Endothelial cell of umbilical vein (primary cell): ENCODE data around the gene MTR. TPM values are rescaled to one million over a fixed set of nuclear protein-coding genes. Genes with fewer than 3 reads are reported as not detected.

Experiments
- BruUV-seq: library from RNA; stranded (reverse); fragments of 400-500 nt; replicated peaks from 2 replicates; lab custom pipeline; 2021; lab: Mats Ljungman, UMichigan
- CTCF ChIA-PET: fragments of 300-600, 350-600 bp; sonication (Branson Sonifier 250); formaldehyde crosslinking; loops from one replicate; lab custom pipeline; 2021; ENCODE audit warnings: antibody characterized with exemption, inconsistent platforms; lab: Charles Lee
- POLR2A ChIA-PET: fragments of 300-600, 350-600 bp; sonication (Branson Sonifier 250); formaldehyde crosslinking; loops from one replicate; lab custom pipeline; 2021; ENCODE audit warnings: antibody characterized with exemption, inconsistent platforms; lab: Charles Lee
- DNase-seq: peaks from one replicate; pipeline ENCODE4 v3.0.0-alpha.2; 2011; ENCODE audit warnings: low read depth, low spot score
- FAIRE-seq: peaks from 2 replicates; lab custom pipeline; 2011; peaks lifted over from hg19 to GRCh38; lab: Jason Lieb, UNC
- H2AFZ ChIP-seq: 2 replicates; pipeline ENCODE4 v1.6.0; 2012; ENCODE audit warnings: low read depth, low read length, control low read depth, inconsistent platforms
- H3K27ac ChIP-seq: 2 replicates; pipeline ENCODE4 v1.5.1; 2011; ENCODE audit warnings: low read depth, mild to moderate bottlenecking, control low read depth, low read length, moderate library complexity; ENCODE audit not compliant: insufficient read depth
- H3K27me3 ChIP-seq, 2 experiments: 2 replicates each; pipeline versions ENCODE4 v1.6.0 to v1.6.1; 2011; ENCODE audit warnings: low read length in 2 of 2, mixed read lengths in 1 of 2; ENCODE audit not compliant: control insufficient read depth in 2 of 2, insufficient read depth in 2 of 2
- H3K36me3 ChIP-seq, 2 experiments: 2 replicates in 1 of 2; 3 replicates in 1 of 2; pipeline ENCODE4 v1.5.1; 2011; ENCODE audit warnings: low read length in 2 of 2, mild to moderate bottlenecking in 1 of 2, moderate library complexity in 1 of 2; ENCODE audit not compliant: control insufficient read depth in 2 of 2, insufficient read depth in 2 of 2; ENCODE audit errors: extremely low read depth in 1 of 2
- H3K4me1 ChIP-seq: 3 replicates; pipeline ENCODE4 v1.5.1; 2011; ENCODE audit warnings: mild to moderate bottlenecking, low read length; ENCODE audit not compliant: control insufficient read depth, insufficient read depth; ENCODE audit errors: extremely low read depth
- H3K4me2 ChIP-seq: 2 replicates; pipeline ENCODE4 v1.6.1; 2011; ENCODE audit warnings: low read length, control low read depth, mixed read lengths; ENCODE audit not compliant: insufficient read depth
- H3K4me3 ChIP-seq, 3 experiments: fragments of 200-600 bp in 1 of 3; sonication (generic), shearing (Covaris generic) in 1 of 3; replicated peaks in 1 of 3; 2 replicates each; pipeline ENCODE4 v1.5.1; 2011 to 2016; ENCODE audit warnings: control low read depth in 3 of 3, low read length in 3 of 3, mild to moderate bottlenecking in 2 of 3, inconsistent platforms in 1 of 3, low read depth in 1 of 3, moderate library complexity in 1 of 3; ENCODE audit not compliant: insufficient read depth in 1 of 3
- H3K79me2 ChIP-seq: 2 replicates; pipeline ENCODE4 v1.6.0; 2012; ENCODE audit warnings: low read length, inconsistent platforms; ENCODE audit not compliant: control insufficient read depth, insufficient read depth
- H3K9ac ChIP-seq: replicated peaks from 2 replicates; pipeline ENCODE3; 2011; ENCODE audit warnings: low read length, control low read depth; ENCODE audit not compliant: insufficient read depth; ENCODE audit errors: extremely low read depth
- H3K9me1 ChIP-seq: replicated peaks from 3 replicates; pipeline ENCODE4 v1.6.0; 2011; ENCODE audit warnings: mild to moderate bottlenecking, low read length; ENCODE audit not compliant: control insufficient read depth, insufficient read depth; ENCODE audit errors: extremely low read depth
- H3K9me3 ChIP-seq: replicated peaks from 2 replicates; pipeline ENCODE4 v1.5.1; 2012; ENCODE audit warnings: low read length, inconsistent platforms; ENCODE audit not compliant: control insufficient read depth, insufficient read depth
- H4K20me1 ChIP-seq: replicated peaks from 2 replicates; pipeline ENCODE3; 2011; ENCODE audit warnings: mild to moderate bottlenecking, low read length; ENCODE audit not compliant: control insufficient read depth, insufficient read depth; ENCODE audit errors: extremely low read depth
- CTCF ChIP-seq, 2 donors: IDR thresholded peaks; 1 replicate in 1 of 2; 2 replicates in 1 of 2; pipeline ENCODE4 v1.5.1; 2011; ENCODE audit warnings: low read length in 2 of 2, mild to moderate bottlenecking in 2 of 2, moderate library complexity in 2 of 2, control low read depth in 1 of 2, inconsistent platforms in 1 of 2, low read depth in 1 of 2; ENCODE audit not compliant: insufficient read depth in 1 of 2; ENCODE audit errors: extremely low read depth in 1 of 2
- EZH2 ChIP-seq: IDR thresholded peaks from 2 replicates; pipeline ENCODE4 v1.6.1; 2012; ENCODE audit warnings: borderline replicate concordance, low read depth, mild to moderate bottlenecking, moderate library complexity, low read length, inconsistent platforms; ENCODE audit not compliant: severe bottlenecking
- JUN ChIP-seq: IDR thresholded peaks from 2 replicates; pipeline ENCODE4 v1.6.1; 2011; ENCODE audit warnings: borderline replicate concordance, low read depth; ENCODE audit not compliant: insufficient read length, insufficient read depth
- MAX ChIP-seq: IDR thresholded peaks from 2 replicates; pipeline ENCODE4 v1.6.1; 2011; ENCODE audit not compliant: insufficient read depth, insufficient read length
- MYC ChIP-seq: IDR thresholded peaks from one replicate; pipeline ENCODE4 v1.6.1; 2011; ENCODE audit warnings: mild to moderate bottlenecking, low read depth, low read length
- POLR2A ChIP-seq: IDR thresholded peaks from 2 replicates; pipeline ENCODE4 v1.6.1; 2012; ENCODE audit warnings: low read depth, mild to moderate bottlenecking, control low read depth, low read length
- POLR2AphosphoS5 ChIP-seq: IDR thresholded peaks from 2 replicates; pipeline ENCODE4 v1.6.1; 2012; ENCODE audit warnings: low read depth, mild to moderate bottlenecking, control low read depth, low read length, moderate library complexity; ENCODE audit not compliant: insufficient read depth
- dilution Hi-C: fragments of 300-500 bp; cut with MboI; formaldehyde crosslinking; loops from one replicate; pipeline ENCODE4 v1.15.0; 2019; ENCODE audit warnings: low sequenced_read_pairs; ENCODE audit not compliant: extremely low pct_ligation_motif_present
- intact Hi-C: fragments of 100-400 bp; cut with micrococcal nuclease; formaldehyde crosslinking; loops from one replicate; pipeline ENCODE4 v1.10.0; 2022
- polyA plus RNA-seq, 4 experiments: library from polyadenylated mRNA; depleted of rRNA in 3 of 4; stranded (reverse) in 3 of 4; unstranded in 1 of 4; fragments of >200 nt; gene quantifications; 2 replicates each; pipeline versions ENCODE4 v1.2.1 to v1.2.3, GENCODE V29; 2011 to 2012; ENCODE audit warnings: missing spikeins in 1 of 4
- total RNA-seq: library from RNA; stranded (reverse); gene quantifications from 2 replicates; pipeline ENCODE4 v1.2.3, GENCODE V29; 2021

Gene MTR
- total and polyA plus RNA-seq, 2 donors (not counting 3 experiments of a cell fraction or from before 2014, with no cell fraction given) = 6.7 to 45.2 TPM

DNA sequence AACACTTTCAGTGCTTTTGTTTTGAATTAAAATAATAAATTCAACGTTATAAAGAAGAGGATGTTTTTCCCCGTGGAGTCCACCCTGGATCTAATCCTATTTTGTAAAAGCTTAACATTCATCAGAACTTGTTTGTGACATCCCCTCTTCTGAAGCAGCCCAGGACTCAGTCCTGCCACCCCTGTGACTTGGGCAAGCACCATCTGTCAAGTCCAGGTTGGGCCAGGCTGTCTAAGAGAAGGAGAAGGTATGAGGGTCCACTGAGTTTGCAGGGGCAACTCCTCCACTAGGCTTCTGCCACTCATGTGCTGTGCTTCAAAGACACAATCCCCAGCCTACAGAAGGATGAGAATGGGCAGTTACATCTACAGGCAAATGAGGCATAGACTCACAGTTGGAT is 149.5 kb downstream of the MTR start:
- POLR2A ChIA-PET = no interaction called here
- TF ChIP-seq MAX (no peak), MYC (no peak), CTCF (IDR thresholded peaks at IDR 0.05; ENCODE audit: extremely low read depth in 1 of 2, insufficient read depth in 1 of 2, low read depth in 1 of 2, low read length in 2 of 2) (no peak), EZH2 (no peak), JUN (no peak), POLR2AphosphoS5 (no peak), POLR2A (no peak)
- intact Hi-C loops = no loop called here
- no peaks in the 10 kb centered on the region for H3K36me3 ChIP-seq
- CTCF ChIA-PET = no interaction called here
- dilution Hi-C loops = no loop called here
- no peaks in the 10 kb centered on the region for H3K9me1 ChIP-seq
- no peaks in the 10 kb centered on the region for H3K79me2 ChIP-seq
- no TSS peak for BruUV-seq
- H3K27ac ChIP-seq = no peak overlapping the region
- DNase-seq = no peak
- no peak overlapping the region for H3K4me2 ChIP-seq
- H4K20me1 ChIP-seq = no peaks in the 10 kb centered on the region
- no peak overlapping the region for H3K4me3 ChIP-seq
- H3K9ac ChIP-seq = no peak overlapping the region
- peaks cover 3% of the 10 kb centered on the region for H3K9me3 ChIP-seq
- no peak overlapping the region for H2AFZ ChIP-seq
- FAIRE-seq = no peak
- no peaks in the 10 kb centered on the region for H3K4me1 ChIP-seq
- no peaks in the 10 kb centered on the region for H3K27me3 ChIP-seq
